ENCODE results near the gene PATE4.

- TF ChIP-seq, protein P1, sequence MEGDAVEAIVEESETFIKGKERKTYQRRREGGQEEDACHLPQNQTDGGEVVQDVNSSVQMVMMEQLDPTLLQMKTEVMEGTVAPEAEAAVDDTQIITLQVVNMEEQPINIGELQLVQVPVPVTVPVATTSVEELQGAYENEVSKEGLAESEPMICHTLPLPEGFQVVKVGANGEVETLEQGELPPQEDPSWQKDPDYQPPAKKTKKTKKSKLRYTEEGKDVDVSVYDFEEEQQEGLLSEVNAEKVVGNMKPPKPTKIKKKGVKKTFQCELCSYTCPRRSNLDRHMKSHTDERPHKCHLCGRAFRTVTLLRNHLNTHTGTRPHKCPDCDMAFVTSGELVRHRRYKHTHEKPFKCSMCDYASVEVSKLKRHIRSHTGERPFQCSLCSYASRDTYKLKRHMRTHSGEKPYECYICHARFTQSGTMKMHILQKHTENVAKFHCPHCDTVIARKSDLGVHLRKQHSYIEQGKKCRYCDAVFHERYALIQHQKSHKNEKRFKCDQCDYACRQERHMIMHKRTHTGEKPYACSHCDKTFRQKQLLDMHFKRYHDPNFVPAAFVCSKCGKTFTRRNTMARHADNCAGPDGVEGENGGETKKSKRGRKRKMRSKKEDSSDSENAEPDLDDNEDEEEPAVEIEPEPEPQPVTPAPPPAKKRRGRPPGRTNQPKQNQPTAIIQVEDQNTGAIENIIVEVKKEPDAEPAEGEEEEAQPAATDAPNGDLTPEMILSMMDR (IDR thresholded peaks at IDR 0.05 in 2 of 3, conservative IDR thresholded peaks at IDR 0.05 in 1 of 3; ENCODE audit: borderline replicate concordance in 1 of 3, insufficient read depth in 1 of 3, low read depth in 2 of 3, low read length in 2 of 3), result no peak
- TF ChIP-seq EZH2phosphoT487 (IDR thresholded peaks at IDR 0.05; ENCODE audit: borderline replicate concordance) (no peak), RAD21 (IDR thresholded peaks at IDR 0.05; ENCODE audit: low read depth) (no peak), POLR2AphosphoS5 (IDR thresholded peaks at IDR 0.05; ENCODE audit: low read depth, low read length) (no peak), POLR2A (IDR thresholded peaks at IDR 0.05; ENCODE audit: borderline replicate concordance, extremely low read depth, insufficient read depth, insufficient read length) (no peak), YY1 (IDR thresholded peaks at IDR 0.05; ENCODE audit: extremely low read depth, insufficient replicate concordance, low read depth, low read length) (no peak), EZH2 (IDR thresholded peaks at IDR 0.05) (no peak), ELF1 (IDR thresholded peaks at IDR 0.05; ENCODE audit: borderline replicate concordance, low read depth) (no peak), TCF7L2 (IDR thresholded peaks at IDR 0.05; ENCODE audit: borderline replicate concordance, extremely low read depth, insufficient read depth, insufficient read length) (no peak), SIN3A (IDR thresholded peaks at IDR 0.05; ENCODE audit: low read depth) (no peak), ZNF274 (IDR thresholded peaks at IDR 0.05; ENCODE audit: low read depth, low read length) (no peak), CBX3 (IDR thresholded peaks at IDR 0.05; ENCODE audit: low read depth) (no peak)
- TF ChIP-seq, protein P2, sequence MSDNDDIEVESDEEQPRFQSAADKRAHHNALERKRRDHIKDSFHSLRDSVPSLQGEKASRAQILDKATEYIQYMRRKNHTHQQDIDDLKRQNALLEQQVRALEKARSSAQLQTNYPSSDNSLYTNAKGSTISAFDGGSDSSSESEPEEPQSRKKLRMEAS (IDR thresholded peaks at IDR 0.05), result no peak
Observed at GRCh38 chr11:125835748-125836147, 2.6 kb downstream of the PATE4 start.
